ENCODE results near the gene CTCFL.

The CTCFL gene

DNA sequence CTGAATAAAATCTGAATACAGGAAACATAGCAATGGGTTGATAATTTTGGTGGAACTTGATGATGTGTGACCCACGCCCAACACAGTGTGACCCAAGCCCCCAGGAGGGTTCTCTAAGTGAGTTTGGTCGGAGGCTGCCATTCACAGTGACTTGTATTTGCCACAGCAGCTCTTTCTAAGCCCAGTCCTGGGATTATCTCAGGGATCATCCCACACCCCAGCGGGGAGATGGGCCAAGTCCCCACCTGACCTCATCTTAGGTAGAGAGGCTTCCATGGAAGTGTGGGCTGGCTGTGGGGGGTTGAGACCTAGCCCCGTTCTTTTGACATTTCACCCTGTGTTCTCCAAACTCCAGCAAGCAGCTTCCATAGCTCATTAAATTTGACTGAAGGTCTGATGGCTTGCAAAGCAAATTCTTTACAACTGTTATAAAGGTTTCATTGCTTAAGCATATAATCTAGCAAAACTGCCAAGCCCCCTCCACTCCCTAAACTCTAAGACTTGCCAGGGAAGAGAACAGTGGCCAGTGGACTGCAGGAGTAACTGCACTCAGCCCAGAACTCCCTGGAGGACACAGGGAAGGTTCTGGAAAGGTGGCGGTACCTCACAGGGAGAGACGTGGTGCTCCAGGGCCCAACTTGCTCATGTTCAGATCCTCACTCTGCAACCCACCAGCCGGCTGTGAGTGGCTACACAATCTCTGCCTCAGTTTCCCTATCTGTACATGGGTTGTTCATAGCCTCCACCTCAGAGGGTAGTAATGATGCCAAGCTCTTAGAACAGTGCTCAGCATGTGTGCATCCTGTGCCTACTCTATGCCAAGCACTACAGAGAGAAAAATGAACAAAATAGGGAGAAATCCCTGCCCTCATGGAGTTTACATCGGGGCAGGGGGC is 35.0 kb upstream of the CTCFL start:
- DNase-seq: no peak

DNA sequence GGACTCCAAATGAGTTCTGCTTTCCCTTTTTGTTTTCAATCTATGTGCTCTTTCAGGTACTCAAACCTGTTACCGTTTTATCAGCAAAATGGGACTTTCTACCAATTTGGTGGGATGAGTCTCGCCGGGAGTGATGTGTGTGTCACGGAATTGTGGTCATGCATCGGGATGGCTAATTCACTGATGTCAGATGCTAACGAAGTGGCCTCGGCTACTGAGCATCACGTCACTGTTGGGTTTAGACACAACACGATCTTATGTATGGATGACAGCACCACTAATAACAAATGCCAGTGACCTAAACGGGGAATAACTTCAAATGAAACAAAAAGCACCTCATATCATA is 34.3 kb upstream of the CTCFL start:
- DNase-seq: no peak

DNA sequence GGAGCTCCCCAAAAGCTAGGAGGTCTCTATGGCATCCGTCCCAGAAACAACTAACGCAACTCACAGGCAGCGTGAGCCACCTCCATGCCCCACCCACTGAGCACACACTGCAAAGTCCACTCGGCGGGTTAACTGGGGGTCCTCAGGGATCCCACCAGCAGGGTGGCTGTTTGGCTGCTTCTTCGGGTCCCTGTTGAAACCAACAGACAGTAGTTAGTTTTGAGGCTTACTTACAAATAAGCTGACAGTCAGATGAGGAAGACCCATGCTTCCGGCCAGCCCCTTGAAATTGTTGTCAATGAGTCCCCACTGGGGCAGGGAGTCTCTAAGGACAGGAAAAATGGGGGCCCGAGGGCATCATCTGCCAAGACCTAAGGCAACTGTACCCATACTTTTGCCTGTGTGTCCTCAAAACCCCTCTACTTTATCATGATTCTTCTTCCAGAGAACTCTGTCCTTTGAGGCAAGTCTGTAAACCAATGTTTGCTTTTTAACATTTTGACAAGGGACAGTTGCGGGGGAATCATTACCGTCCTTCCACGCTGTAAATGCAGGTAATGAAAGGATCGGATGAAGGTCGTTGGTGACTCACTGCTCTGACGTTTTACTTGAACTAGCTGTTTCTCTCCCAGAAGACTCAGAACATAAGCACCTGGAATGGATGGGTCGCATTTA is 33.8 kb upstream of the CTCFL start:
- no peak for DNase-seq

DNA sequence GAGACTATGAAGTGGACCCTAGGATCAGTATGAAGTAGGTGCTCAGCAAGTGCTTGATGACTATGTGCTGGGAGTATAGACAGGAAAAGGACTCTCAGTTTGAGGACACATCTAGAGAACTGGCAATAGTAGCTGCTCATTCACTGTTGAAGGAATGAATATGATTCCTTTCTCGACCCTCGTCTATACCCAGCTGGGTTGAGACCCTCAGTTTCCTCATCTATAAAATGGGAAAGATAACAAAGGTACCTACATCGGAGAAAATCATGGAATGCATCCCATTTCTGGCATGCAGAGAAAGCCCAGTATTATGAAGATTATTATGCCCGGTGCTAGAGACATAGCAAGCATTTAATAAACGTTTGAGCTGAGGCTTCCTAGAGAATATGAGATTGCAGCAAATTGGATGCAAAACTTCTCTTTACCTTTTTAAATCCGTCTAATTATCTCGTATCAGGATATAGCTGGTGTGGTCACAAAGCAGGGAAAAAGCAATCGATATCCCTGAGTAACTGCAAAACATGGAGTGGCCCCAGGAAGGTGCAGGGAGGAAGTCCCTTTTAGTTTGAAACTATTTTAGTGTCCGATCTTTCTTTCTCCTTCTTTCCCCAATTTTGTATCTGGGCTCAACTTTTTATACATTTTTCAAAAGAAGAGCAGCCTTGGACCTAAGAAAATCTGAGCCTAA is 33.1 kb upstream of the CTCFL start:
- no peak for DNase-seq

DNA sequence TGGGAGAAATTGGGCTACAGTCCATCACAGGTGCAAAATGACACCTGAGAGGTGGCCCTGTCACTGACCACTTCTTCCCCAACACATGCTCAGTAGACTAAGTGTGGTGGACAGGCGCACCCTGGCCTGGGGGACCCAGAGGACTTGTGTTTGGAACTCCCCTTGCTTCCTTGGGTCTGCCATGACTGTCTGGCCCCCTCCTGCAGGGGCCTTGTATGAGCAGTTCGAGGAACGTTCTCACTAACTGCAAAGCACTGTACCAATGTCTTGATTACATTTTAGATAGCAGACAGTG is 32.0 kb upstream of the CTCFL start:
- no peak for DNase-seq

DNA sequence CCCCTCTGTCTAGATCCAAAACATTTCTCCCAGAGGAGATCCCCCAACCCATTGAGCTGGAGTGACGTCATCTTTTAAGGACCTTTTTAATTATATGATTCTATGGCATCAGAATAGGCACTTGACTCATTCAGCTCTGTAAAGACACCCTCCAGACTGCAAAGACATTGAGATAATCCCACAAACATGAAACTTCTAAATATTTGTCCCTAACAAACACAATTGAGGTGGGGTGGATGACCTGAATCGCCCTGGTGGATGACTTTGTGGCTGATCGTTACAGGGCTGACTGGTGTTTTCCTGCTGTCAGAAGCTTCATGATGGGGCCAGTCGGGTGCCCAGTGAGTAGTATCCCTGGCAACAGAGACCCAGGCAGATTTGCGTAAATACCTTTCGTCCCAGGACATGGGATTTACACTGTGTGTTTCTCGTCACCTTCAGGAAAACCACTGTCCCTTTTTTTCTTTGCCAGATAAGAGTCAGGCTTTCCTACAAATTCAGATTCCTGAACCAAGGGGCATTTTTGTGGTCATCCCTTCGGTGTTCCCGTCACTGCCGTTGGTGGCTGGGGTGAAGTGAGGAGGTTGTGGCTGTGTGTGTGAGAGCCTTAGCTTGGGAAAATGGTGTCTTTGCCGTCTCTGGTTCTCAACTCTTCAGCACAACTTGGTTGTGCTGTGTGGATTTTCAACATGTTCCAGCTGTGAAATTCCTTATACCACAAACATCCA is 30.7 kb upstream of the CTCFL start:
- no peak for DNase-seq

DNA sequence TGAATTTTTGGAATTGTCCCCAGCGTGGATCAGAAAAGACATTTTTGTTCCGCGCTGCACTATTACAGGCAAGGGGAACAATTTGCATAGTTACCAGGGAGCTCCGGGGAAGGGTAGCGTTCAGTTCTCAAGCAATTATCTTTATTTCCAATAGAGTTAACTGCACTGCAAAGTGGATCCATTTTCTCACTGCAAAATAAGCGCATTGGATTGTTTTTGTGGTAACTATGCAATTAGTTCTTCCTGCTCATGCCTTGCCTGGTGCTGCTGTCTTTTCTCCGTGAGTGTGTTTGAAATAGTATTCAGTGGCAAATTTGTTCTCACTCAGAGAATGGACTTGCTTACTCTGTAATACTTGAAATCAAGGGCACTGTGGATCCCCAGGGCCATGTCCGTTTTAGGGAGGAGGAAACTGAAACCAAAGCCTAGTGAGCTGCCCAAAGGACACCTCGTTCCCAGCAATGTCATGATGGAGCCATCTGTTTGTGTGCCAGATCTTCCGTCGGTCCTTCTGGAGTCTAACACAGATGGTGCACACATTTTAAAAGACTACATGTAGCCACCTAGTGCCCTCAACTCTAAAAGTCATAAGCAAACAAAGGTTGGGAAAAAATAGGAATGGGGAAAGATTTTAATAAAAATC is 28.6 kb upstream of the CTCFL start:
- DNase-seq: no peak

DNA sequence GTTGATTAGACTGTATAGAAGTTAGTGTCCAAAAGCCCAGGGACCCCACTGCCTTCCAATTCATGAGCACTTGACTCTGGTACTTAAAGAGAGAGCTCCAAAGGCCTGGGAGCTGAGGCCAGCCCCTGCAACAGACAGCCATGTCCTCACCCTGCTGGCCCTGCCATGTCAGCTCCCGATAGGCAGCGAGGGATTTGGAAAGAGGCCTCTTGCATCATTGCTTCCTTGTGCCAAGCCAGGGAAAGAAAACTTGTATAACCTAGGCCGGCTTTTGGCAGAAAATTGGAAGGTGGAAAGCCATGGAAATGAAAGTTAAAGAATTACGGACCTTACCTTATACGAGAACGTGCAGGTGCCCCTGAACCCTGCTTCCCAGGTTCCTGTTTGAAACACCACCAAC is 27.5 kb upstream of the CTCFL start:
- DNase-seq: no peak

DNA sequence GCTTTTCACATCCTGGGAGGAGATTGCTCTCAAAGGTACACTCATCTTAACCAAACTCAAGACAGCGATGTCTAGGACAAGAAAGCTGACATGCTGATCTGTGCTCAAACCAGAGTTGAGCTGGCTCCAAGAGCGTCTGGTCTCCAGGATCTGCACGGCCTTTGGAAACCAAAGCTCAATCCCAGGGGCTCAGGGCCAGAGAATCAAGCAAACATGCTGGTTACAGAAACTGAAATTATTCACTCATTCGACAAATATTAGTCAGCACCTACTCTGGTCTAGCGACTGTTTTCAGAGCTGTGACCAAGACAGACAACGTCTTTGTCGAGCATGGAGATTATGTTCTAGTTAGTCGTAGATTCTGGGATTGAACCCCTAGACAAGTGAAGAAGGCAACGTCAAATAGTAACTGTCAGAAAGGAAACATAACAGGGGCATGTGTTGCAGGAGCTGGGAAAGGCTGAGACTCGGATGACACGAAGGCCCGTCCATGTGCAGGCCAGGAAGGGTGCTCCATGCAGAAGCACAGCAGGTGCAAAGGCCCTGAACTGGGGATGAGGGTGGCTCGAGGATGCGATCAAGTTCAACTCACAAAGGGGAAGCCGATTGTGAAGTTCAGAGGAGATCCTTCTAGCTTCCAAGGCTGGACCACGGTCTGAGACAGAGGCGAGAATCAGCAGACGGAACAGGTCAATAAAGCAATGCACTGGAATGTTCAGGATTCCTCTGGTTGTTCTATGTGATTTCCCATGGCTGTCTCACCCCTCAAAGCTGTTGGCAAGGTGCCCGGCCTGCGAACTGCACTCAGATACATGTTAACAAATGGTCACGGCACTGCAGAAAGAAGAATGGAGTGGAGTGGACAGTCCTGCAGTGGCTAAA is 23.5 kb upstream of the CTCFL start:
- DNase-seq: no peak

DNA sequence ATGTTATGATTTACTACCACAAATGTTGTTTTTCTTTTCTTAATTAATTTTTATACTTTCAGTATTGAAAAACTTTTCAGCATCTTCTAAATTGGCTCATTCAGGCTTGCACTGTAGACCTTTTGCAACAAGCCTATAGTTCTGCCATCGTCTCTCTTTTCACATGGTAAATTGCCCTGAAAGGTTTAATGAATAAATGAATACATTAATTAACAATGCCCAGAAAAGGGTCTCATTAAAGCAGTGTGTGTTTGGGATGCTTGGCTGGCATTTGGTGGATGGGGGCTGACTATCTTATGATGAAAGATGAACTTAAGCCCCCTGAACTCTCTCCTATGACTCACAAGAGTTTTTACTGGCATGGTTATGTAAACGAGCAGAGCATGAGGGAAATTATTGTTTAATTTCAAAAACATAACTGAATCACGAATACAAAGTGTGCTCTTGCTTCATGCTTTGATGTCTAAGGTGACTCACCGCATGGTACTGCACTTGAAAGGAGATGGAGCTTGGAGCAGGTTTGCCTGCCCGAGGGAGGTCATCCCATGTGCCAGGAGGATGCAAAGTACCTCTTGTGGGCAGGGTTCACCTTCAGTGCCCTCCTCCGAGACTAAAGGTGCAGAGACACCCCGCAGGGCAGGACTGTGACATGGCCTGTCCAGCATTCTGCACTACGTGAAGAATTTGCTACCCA is 22.2 kb upstream of the CTCFL start:
- no peak for DNase-seq

DNA sequence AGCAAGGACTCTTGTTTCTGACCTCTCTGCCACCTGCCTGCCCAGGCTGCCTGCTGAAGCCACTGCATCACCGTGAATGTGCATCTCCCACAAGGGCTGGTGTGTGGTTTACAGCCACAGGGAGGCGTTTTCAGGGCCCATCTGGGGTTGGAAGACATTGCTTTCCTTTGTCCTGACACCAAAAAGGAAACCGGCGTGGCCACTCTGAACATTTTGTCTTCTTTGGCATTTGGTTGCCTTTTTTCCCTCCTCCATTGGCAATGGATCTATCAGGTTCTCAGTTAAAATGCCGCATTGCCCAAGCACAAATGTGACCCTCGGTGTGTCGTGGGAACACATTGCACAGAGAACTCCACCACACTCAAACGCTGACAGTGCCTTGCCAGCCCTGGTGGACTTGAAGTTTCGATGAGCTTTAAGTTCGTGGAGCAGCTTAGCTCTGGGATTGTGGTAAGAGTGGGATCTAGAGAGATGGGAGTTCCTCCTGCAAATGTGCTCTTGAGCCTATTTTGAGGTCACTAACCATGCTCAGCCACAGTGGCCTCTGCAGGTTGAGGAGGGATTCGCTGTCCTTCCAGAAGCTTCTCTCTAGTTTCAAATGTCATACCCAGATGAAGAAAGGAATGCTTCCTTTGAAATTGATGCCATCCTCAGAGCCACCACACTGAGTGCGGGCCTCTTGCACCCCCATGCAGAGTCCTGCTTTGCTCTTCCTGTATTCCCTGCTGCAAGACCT is 21.2 kb upstream of the CTCFL start:
- no peak for DNase-seq

DNA sequence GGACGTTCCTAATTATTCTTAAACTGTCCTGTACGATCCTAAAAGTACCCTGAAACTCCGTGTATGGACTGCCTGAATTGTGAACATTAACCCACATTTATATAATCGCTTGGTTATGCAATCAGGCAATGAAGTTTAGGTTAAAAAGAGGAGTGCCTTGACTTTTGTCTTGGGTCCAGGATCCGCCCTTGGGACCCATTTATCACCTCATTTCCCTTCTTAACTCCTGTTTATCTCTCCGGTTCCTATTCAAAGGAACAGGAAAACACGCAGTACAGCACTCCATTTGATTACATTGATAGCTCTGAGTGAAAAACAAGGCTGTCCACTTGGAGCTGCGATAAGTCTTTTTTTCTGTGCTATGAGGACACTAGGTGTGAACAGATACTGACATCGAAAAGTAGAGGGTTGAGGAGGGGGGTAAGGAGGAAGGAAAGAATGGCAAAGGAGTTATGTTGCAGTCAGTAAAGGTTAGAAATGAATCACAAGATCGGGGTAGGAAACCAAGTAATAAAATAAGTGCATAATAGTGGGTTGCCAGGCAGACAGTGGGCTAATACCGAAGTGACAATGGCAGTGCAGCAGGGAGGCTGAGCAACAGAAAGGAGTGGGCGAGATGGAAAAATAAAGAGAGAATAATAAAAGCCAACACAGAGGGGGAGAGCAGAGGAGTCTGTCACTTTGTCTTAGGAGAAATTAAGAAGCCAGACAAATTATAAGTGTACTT is 20.1 kb upstream of the CTCFL start:
- DNase-seq: no peak

DNA sequence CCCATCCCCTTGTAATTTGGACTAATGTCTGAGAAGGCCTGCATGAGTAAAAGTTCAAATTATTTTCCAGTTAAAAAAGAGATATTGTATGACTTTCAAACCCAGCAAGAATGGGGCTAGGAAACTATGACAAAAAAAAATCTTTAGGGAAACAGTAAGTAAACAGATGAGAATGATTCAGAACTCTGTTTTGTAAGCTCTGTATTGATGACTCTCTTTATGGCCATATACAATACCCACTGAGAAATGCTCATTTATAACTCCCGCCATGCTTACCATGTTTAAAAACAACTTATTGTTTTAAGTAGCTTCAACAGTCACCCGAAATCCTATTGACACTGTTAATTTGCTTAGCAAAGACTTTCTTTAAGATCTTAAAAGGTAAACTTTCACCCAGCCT is 18.8 kb upstream of the CTCFL start:
- no peak for DNase-seq

DNA sequence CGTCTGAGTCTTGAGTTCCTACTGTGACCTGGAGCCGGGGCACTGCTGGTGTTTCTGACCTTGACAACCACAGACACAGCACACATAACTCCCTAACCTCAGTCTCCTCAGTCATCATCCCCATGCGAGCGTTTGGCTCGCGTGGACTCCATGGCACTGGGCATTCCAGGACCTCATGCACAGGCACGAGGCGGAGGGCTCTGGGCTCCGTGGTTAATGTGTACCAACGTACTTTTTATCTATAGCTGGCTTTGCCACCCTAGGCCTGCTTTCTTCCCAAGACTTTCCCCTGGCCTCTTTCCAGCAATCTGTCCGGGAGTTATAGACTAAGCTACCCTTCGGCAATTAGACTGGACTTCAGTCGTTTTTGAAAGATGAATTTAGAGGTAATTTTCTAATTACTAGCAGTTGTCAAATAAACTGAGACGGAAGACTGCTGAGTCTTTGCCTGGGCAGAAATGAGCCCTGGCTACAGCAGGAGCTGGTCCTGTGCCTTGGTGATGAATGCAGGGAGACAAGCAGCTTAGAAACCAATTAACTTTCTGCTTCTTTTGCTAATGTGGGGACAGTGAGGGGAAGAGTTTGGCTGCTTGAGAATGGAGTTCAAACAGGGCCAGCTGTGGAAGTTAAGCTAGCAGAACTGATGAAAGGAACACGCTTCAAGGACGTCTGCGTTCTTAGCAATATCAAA is 16.1 kb upstream of the CTCFL start:
- no peak for DNase-seq

DNA sequence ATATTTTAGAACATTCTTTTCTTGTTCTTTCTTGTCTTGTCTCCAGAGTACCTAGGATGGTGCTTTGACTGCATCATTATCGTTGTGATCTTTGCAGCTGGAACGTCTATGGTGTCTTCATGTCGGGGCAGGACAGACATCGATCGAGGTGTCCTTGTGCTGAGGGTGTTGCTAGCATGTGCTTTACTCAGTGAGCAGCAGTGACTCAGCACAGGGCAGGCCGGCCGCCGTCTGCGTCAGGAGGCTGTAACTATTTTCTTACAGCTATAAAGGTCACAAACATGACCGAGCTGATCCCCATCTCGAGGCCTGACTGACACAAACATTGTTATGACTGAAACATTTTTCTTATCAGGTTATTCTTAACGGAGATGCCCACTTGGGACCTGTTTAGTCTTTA is 14.9 kb upstream of the CTCFL start:
- no peak for DNase-seq

DNA sequence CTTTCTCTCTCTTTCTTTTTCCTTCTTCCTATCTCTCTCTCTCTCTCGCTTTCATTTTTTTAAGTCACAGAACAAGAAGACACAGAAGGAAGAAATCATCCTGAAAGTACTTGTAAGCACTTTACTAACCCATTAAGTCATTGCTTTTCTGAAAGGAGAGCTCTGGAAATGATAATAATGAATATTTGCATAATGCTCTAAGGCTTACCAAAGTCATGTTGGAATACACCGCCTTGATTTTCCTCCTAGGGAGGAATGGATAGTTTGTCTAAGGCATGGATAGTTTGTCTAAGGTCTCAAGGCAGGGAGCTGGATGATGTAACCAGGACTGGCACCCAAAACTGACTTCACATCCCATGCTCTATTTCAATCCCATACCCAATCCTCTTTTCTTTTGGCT is 12.9 kb upstream of the CTCFL start:
- DNase-seq: no peak

DNA sequence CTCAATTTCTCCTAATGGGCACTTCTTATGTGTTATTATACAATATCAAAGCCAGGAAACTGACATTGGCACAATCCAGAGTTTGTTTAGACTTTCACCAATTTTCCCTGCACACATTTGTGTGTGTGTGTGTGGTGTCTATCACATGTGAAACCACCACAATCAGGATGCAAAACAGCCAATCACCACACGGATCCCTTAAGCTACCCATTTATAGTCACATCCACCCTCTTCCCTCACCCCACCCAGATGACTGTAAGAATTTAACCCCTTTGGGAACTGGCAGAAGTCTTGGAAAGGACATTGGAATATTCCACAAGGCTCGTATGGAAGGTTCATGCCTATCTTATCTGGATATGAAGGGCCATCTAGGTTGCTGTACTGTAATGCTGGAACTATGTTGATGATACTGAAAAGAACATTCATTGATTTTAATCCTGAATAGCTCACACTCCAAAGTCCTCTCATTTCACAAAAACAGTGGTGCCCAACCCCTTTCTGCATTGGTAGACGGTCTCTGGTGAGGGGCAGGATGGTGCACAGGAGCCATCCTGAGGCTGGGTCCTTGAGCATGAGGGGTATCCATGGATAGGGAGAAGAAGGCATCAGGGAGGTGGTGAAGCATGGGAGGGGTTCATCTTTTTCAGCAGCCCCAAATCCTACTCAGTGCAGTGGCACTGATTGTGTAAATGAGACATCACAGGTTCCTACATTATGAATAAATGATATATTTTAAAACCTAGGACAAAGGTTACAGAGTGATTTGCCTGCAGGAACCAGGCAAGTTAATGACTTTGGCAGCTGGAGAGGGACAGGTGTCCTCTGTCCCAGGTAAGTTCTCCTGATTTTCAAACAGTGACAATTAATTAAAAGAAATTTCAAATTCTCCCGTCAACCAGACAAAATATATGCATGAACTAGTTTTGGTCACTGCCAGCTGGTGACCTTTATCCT is 12.1 kb upstream of the CTCFL start:
- DNase-seq: no peak

DNA sequence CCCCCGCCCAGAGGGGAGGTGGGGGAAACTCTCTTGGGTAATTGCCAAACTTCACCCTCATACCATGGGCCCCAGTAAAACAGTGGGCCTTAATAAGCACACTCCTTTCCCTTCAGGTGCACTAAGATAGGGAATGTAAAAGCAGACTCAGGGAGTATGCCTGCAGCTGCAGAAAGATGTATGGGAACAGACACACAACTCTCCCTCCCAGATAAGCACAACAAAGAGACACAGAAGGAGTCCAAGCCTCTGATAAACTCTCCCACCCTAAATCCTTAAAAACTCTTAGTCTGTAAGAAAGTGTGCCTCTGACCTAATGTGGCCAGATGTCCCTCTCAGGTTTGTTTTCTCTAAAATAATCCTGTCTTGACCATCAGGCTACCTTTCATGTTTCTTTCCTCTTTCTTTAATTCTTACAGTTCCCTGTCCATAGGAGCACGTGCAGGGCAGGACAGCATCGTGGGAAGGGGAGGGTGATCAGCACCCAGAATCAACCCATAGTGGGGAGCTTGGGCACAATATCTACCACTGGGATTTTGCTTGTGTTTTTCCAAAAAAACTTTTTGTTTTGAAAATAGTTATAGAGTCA is 11.3 kb upstream of the CTCFL start:
- DNase-seq: no peak

Data from stimulated activated CD4-positive, alpha-beta T cell treated with anti-CD3 and anti-CD28 coated beads, Interleukin-2, amount 100 ng/mL, for 24 hours (primary cell).